Activated CD4-positive, alpha-beta T cell treated with anti-CD3 and anti-CD28 coated beads for 36 hours (primary cell): ENCODE data around the gene C5orf63. TPM values are rescaled to one million over a fixed set of nuclear protein-coding genes. Genes with fewer than 3 reads are reported as not detected.
"Not testable (repeated sequence)": the region's sequence is repeated elsewhere in the genome, so short reads cannot be mapped to it uniquely, and the experiment has no call there.

Experiments
- ATAC-seq: fragments of 200-7000 bp; cut with Tn5 transposase; one replicate; pipeline ENCODE4 v1.10.0; 2021; ENCODE audit warnings: mild to moderate bottlenecking, moderate library complexity
- CTCF ChIA-PET: fragments of 350-600 bp; sonication (Branson Sonifier 250); formaldehyde crosslinking; loops from one replicate; lab custom pipeline; 2021; ENCODE audit warnings: antibody characterized with exemption; lab: Charles Lee
- POLR2A ChIA-PET: fragments of 350-600 bp; sonication (Branson Sonifier 250); formaldehyde crosslinking; loops from one replicate; lab custom pipeline; 2021; ENCODE audit warnings: antibody characterized with exemption, inconsistent platforms; lab: Charles Lee
- DNase-seq: peaks from one replicate; pipeline ENCODE4 v3.0.0-alpha.2; 2020
- H3K27ac Mint-ChIP-seq: one replicate; pipeline ENCODE4 v1.8.0; 2021; ENCODE audit warnings: mixed read lengths
- H3K27me3 Mint-ChIP-seq: one replicate; pipeline ENCODE4 v1.8.0; 2021; ENCODE audit warnings: mixed read lengths
- H3K36me3 Mint-ChIP-seq: one replicate; pipeline ENCODE4 v1.8.0; 2021; ENCODE audit warnings: low read depth, mixed read lengths
- H3K4me1 Mint-ChIP-seq: one replicate; pipeline ENCODE4 v1.8.0; 2021; ENCODE audit warnings: mixed read lengths
- H3K4me3 Mint-ChIP-seq: one replicate; pipeline ENCODE4 v1.8.0; 2021; ENCODE audit warnings: mild to moderate bottlenecking, moderate library complexity, mixed read lengths
- H3K9me3 Mint-ChIP-seq: one replicate; pipeline ENCODE4 v1.8.0; 2021; ENCODE audit warnings: low read depth, mixed read lengths
- intact Hi-C, 2 experiments: fragments of 100-400 bp; cut with DNase I in 1 of 2; cut with micrococcal nuclease in 1 of 2; formaldehyde crosslinking; loops; one replicate each; pipeline versions ENCODE4 v1.14.2 to v1.15.1; 2022 to 2024; cut with DNase I, micrococcal nuclease
- total RNA-seq, 2 experiments: library from RNA; stranded (reverse); gene quantifications; one replicate each; pipeline ENCODE4 v1.2.3, GENCODE V29; 2021

The C5orf63 gene
- total RNA-seq = 10 to 100 TPM; 12.0 to 14.2 TPM

DNA sequence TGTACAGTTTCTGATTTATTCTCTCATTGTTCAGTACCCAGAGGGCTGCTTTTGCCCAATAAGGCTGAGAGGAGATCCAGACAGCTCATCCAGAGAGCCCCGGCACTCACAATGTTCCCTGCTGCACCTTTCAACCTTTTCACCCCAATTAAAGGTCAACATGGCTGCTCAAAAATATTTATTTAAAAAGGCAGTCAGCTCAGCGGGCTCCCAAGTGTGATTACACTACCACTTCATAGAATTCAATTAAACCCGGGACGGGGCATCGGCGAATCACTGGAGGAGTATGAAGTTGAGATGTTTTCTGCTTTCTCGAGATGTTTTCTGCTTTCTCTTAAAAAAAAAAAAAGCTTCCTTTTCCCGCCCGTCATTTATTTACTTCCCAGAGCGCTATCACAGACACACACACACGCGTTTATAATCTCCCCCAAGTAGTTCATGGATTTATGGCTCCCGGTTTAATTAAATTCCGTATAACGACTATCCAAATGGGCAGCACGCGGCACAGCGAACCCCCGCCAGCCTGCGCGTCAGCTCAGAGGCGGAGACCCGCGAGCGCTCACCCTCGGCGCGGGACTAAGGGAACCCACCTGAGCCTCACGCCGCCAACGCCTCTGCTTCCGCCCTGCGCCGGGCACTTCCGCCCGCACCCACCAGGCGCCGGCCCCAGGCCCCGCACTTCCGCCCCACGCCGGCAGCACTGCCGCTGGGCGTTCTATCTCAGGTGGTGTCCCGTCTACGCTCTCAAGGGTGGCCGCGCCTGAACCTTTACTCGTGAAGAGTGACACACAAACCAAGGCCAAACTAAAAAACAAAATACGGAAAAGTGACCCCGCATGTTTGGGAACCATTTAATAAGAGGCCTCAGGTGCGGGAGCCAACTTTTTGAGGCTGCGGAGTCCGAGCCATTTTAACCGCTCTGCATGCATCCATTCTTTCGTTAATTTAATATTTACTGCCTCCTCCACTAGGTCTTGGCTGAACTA, at the start of gene C5orf63:
Gene C5orf63 (minus strand): TSS at position 642 of the 986 bp plus-strand sequence. CDS start 14,507 bp downstream, outside the sequence.
- POLR2A ChIA-PET = interaction anchor here (0.5 to 1.3 kb wide), 3 partner anchors 42 to 261 kb away, joined by 3 to 4 read pairs (median 3); no protein-coding TSS in a partner anchor
- DNase-seq = peak; percentile 87
- no peaks in the 10 kb centered on the region for H3K9me3 Mint-ChIP-seq
- H3K4me3 Mint-ChIP-seq = peak within 1 kb of the TSS; percentile 86
- peaks cover 8% of the 10 kb centered on the region for H3K36me3 Mint-ChIP-seq
- intact Hi-C loops = loop anchor here (1.0 to 10.0 kb wide), 5 partner anchors 43 to 472 kb away; partner anchors contain the start of genes MARCHF3 (in 2 of the 2), PHAX (in 1 of the 2) and PRRC1 (in 1 of the 2)
- peak within 1 kb of the TSS; percentile 97 for H3K27ac Mint-ChIP-seq
- H3K27me3 Mint-ChIP-seq = no peaks in the 10 kb centered on the region
- CTCF ChIA-PET = interaction anchor here (0.6 to 1.2 kb wide), 6 partner anchors 48 to 295 kb away, joined by 3 to 7 read pairs (median 4); no protein-coding TSS in a partner anchor
- ATAC-seq = peak; percentile 98
- peaks cover 9% of the 10 kb centered on the region for H3K4me1 Mint-ChIP-seq

DNA sequence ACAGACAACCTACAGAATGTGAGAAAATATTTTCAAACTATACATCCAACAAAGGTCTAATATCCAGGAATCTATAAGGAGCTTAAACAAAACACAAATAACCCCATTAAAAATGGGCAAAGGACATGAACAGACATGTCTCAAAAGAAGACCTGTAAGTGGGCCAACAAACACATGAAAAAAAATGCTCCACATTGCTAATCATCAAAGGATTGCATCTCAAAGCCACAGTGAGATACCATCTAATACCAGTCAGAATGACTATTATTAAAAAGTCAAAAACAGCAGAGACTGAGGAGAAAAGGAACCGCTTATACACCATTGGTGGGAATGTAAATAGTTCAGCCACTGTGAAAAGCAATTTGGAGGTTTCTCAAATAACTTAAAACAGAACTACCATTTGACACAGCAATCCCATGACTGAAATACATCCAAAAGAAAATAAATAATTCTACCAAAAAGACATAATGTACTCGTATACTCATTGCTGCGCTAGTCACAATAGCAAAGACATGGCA, 39.1 kb upstream of the C5orf63 start:
- peaks cover 4% of the 10 kb centered on the region for H3K9me3 Mint-ChIP-seq
- no peaks in the 10 kb centered on the region for H3K4me1 Mint-ChIP-seq
- peaks cover 17% of the 10 kb centered on the region for H3K27me3 Mint-ChIP-seq
- ChIA-PET POLR2A (no interaction called here), CTCF (no interaction called here)
- H3K36me3 Mint-ChIP-seq = peaks cover 1% of the 10 kb centered on the region
- H3K4me3 Mint-ChIP-seq = no peak overlapping the region
- DNase-seq = no peak
- intact Hi-C loops = no loop called here
- no peak overlapping the region for H3K27ac Mint-ChIP-seq
- ATAC-seq = no peak

DNA sequence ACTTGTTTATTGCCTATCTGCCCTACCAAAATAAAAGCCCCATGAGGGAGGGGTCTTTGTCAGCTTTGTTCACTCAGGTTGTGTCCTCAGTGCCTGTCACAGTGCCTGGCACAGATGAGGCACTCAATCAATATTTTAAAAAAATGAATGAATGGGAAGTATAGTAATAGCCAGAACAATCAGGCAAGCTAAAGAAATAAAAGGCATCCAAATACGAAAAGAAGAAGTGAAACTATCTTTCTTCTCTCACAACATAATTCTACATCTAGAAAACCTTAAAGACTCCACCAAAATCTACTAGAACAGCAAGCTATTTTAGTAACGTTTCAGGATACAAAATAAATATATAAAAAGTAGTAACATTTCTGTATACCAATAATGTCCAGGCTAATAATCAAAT, 37.8 kb upstream of the C5orf63 start:
- H3K27ac Mint-ChIP-seq = no peak overlapping the region
- intact Hi-C loops = no loop called here
- no peak for DNase-seq
- H3K27me3 Mint-ChIP-seq = peaks cover 17% of the 10 kb centered on the region
- ChIA-PET CTCF (interaction anchor here (0.5 kb wide), 1 partner anchor 246 kb away, joined by 4 read pairs; no protein-coding TSS in a partner anchor), POLR2A (no interaction called here)
- H3K4me1 Mint-ChIP-seq = no peaks in the 10 kb centered on the region
- no peak overlapping the region for H3K4me3 Mint-ChIP-seq
- H3K9me3 Mint-ChIP-seq = peaks cover 4% of the 10 kb centered on the region
- ATAC-seq = no peak
- peaks cover 1% of the 10 kb centered on the region for H3K36me3 Mint-ChIP-seq

DNA sequence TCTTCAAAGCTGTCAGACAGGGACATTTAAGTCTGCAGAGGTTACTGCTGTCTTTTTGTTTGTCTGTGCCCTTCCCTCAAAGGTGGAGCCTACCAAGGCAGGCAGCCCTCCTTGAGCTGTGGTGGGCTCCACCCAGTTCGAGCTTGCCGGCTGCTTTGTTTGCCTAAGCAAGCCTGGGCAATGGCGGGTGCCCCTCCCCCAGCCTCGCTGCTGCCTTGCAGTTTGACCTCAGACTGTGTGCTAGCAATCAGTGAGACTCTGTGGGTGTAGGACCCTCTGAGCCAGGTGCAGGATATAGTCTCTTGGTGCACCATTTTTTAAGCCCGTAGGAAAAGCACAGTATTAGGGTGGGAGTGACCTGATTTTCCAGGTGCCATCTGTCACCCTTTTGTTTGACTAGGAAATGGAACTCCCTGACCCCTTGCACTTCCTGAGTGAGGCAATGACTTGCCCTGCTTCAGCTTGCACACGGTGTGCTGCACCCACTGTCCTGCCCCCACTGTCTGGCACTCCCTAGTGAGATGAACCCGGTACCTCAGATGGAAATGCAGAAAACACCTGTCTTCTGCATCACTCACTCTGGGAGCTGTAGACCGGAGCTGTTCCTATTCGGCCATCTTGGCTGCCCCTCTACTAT, 35.4 kb upstream of the C5orf63 start:
- H3K4me3 Mint-ChIP-seq, DNase-seq, POLR2A ChIA-PET, H3K36me3 Mint-ChIP-seq, H3K27ac Mint-ChIP-seq, intact Hi-C loops, ATAC-seq, CTCF ChIA-PET, H3K4me1 Mint-ChIP-seq, H3K9me3 Mint-ChIP-seq: not testable (repeated sequence)
- H3K27me3 Mint-ChIP-seq = peaks cover 12% of the 10 kb centered on the region

DNA sequence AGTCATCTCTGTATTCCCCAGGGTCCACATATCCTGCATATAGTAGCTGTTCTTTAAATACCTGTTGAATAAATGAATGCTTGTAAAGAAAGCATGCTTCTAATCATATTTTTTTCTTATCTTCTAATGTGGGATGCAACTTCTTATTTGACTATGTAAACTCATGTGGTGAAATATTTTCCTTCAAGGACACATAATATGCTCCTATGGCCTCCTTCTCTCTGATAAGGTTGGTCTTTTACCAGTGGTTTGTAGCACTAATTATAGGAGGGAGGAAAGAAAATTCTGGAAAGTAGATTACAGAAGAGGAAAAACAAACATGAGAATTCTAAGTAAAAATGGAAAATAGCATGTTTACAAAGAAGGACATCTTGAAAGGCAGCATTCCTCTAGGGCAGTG, 28.6 kb upstream of the C5orf63 start:
- ATAC-seq (no peak), DNase-seq (no peak)
- Mint-ChIP-seq H3K4me3 (no peak overlapping the region), H3K27me3 (no peaks in the 10 kb centered on the region), H3K36me3 (no peaks in the 10 kb centered on the region), H3K9me3 (no peaks in the 10 kb centered on the region), H3K4me1 (peaks cover 6% of the 10 kb centered on the region), H3K27ac (no peak overlapping the region)
- CTCF ChIA-PET = interaction anchor here (0.7 kb wide), 1 partner anchor 45 kb away, joined by 3 read pairs; no protein-coding TSS in a partner anchor
- POLR2A ChIA-PET = no interaction called here
- intact Hi-C loops = no loop called here

DNA sequence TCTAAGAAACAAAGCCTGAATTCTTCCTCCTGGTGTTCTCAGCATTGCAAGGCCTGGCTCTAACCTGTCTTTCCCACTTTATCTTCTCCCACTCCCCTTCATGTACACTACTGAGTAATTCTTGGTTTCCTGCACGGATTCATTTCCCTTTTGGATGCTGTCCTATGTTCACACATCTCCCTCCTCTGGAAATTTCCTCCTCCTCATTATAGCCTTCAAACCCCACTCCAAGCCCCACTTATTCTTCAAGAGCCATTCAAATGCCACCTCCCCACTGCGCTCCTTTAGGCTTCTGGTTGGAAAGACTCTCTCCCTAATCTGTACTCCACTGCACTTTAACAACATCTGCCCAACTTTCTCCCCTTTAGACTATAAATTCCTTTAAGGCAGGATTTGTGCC, 28.2 kb upstream of the C5orf63 start:
- no peaks in the 10 kb centered on the region for H3K27me3 Mint-ChIP-seq
- no peak overlapping the region for H3K27ac Mint-ChIP-seq
- H3K4me1 Mint-ChIP-seq = peaks cover 6% of the 10 kb centered on the region
- no peak for DNase-seq
- ATAC-seq = no peak
- intact Hi-C loops = no loop called here
- H3K4me3 Mint-ChIP-seq = no peak overlapping the region
- CTCF ChIA-PET = interaction anchor here (0.7 kb wide), 1 partner anchor 45 kb away, joined by 3 read pairs; no protein-coding TSS in a partner anchor
- POLR2A ChIA-PET = no interaction called here
- no peaks in the 10 kb centered on the region for H3K36me3 Mint-ChIP-seq
- no peaks in the 10 kb centered on the region for H3K9me3 Mint-ChIP-seq

DNA sequence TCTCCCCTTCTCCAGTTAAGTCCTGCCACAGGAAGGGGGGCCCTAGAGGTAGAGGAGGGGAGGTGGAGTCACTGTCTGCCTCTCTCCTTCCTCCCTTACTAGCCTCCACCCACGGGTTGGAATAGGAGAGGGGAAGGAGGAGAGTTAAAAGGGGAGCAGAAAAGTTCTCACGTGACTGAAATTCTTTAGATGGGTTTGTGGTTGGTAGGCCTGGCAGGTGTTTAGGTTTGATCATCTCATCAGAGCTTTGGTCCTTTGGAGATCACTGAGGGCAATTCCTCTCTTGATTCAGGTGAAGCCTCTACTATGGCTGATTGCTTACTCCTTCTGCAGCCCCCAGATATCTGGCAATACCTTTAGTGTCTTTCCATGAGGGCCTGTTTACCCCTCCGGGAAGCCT, 24.9 kb upstream of the C5orf63 start:
- no peaks in the 10 kb centered on the region for H3K9me3 Mint-ChIP-seq
- intact Hi-C loops = no loop called here
- ChIA-PET CTCF (interaction anchor here (0.7 kb wide), 1 partner anchor 44 kb away, joined by 3 read pairs; no protein-coding TSS in a partner anchor), POLR2A (no interaction called here)
- H3K36me3 Mint-ChIP-seq = no peaks in the 10 kb centered on the region
- no peak overlapping the region for H3K4me3 Mint-ChIP-seq
- DNase-seq (no peak), ATAC-seq (no peak)
- H3K4me1 Mint-ChIP-seq = peaks cover 6% of the 10 kb centered on the region
- H3K27ac Mint-ChIP-seq = no peak overlapping the region
- H3K27me3 Mint-ChIP-seq = no peaks in the 10 kb centered on the region

DNA sequence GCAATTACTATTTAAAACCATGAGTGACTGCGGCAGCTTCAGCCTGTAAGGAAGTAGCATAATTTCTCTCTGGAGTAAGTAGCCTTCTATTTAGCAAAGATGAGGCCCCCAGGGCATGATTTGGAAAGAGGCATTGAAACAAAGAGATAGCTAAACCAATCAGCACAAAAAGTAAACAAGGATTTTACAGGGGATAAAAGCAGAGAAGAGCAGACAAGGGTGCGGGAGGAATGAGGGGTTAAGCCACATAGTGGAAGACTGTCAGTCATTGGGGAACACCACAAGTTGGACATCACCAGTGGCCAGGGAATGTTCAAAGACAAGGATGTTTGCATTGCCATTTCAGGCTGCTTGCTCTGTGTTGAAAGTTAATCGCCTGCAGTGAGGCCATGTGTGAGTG, 24.0 kb upstream of the C5orf63 start:
- ATAC-seq = no peak
- POLR2A ChIA-PET = no interaction called here

DNA sequence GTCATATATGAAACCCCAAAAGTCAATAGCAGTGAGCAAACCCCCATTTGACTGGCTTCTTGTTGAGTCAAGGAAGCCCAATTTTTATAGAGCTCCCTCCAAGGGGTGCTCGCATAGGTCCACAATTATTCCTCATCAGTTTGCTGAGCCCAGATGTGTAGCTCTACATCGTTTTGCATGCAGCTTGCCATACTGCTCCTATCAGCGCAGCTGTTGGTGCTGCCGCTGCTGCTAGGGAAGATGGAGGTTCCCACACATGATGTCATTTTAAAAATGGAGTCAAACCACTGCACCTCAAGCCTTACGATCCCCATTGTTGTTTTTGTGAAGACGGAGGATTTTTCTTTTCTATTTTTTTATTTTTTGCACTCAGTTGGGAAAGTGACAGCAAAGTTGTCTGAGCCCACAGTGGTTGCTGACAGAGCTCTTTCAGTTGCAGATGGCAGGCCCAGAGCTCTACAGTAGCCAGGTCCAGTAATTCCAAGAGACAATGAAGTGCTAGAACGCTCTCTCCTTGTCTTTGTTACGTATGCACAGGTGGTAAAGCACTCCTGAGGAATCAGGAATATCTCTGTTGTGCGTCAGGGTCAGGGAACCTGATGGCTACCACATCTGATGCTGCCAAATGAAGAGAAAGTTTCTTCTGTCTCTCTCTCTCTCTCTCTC, 23.2 kb upstream of the C5orf63 start:
- H3K4me1 Mint-ChIP-seq = peaks cover 6% of the 10 kb centered on the region
- ChIA-PET POLR2A (no interaction called here), CTCF (no interaction called here)
- no peaks in the 10 kb centered on the region for H3K9me3 Mint-ChIP-seq
- no peak for DNase-seq
- H3K4me3 Mint-ChIP-seq = no peak overlapping the region
- H3K27me3 Mint-ChIP-seq = no peaks in the 10 kb centered on the region
- intact Hi-C loops = no loop called here
- H3K36me3 Mint-ChIP-seq = no peaks in the 10 kb centered on the region
- ATAC-seq = no peak
- H3K27ac Mint-ChIP-seq = no peak overlapping the region

More for the DNA sequence above, 24.0 kb upstream of the C5orf63 start:
- H3K9me3 Mint-ChIP-seq = no peaks in the 10 kb centered on the region
- no peak overlapping the region for H3K4me3 Mint-ChIP-seq
- CTCF ChIA-PET = no interaction called here
- intact Hi-C loops = no loop called here
- H3K27ac Mint-ChIP-seq = no peak overlapping the region
- H3K27me3 Mint-ChIP-seq = no peaks in the 10 kb centered on the region
- no peak for DNase-seq
- H3K4me1 Mint-ChIP-seq = peaks cover 6% of the 10 kb centered on the region
- no peaks in the 10 kb centered on the region for H3K36me3 Mint-ChIP-seq

DNA sequence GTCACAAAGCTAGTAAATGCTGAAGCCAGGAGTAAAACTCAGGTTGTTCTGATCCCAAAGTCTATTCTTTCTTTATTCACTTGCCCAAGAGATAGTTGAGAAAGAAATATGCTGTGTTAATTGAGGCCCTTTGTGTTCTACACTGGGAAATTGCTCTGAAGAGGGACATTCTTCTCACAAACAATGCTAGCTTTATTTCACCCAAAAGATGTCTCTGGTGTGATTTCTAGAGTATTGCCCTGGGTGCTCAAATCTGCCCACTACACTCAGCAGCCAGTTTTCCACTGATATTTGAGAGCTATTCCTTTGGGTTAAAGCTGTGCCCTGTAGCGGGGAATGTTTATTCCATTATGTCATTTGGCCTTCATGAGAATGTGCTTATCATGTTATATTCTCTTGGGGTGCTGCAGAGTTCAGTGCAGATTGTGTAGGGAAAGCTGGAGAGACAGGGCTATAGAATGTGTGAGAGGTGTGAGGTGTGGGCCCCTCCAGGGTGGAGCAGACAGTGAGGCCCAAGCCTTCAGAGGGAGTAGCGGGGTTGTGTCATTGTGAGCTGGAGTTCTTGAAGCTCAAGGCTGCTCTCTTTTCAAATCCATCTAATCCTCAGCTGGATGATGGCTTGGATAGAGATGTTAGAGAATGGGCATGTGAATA, 21.0 kb upstream of the C5orf63 start:
- POLR2A ChIA-PET = no interaction called here
- H3K4me3 Mint-ChIP-seq = no peak overlapping the region
- peaks cover 6% of the 10 kb centered on the region for H3K4me1 Mint-ChIP-seq
- no peaks in the 10 kb centered on the region for H3K9me3 Mint-ChIP-seq
- CTCF ChIA-PET = interaction anchor here (0.5 kb wide), 1 partner anchor 443 kb away, joined by 3 read pairs; no protein-coding TSS in a partner anchor
- H3K27me3 Mint-ChIP-seq = no peaks in the 10 kb centered on the region
- H3K27ac Mint-ChIP-seq = no peak overlapping the region
- H3K36me3 Mint-ChIP-seq = no peaks in the 10 kb centered on the region
- ATAC-seq (no peak), DNase-seq (no peak)
- intact Hi-C loops = no loop called here
